Prostate gland (tissue), 2 donors: ENCODE measurements around the gene CHST5.

Experiments
- POLR2A ChIP-seq: fragments of 450-650 bp; IDR thresholded peaks from one replicate; pipeline ENCODE4 v1.6.1; 2016; ENCODE audit warnings: antibody characterized with exemption, mild to moderate bottlenecking
- TF ChIP-seq, protein P1 (sequence below), 4 experiments: fragments of 200-600 bp in 2 of 4; fragments of 450-650 bp in 2 of 4; sonication (generic) in 2 of 4; IDR thresholded peaks; 1 replicate in 3 of 4; 2 replicates in 1 of 4; pipeline ENCODE4 v1.5.1; 2016 to 2019; ENCODE audit warnings: antibody characterized with exemption in 4 of 4, mild to moderate bottlenecking in 2 of 4, moderate library complexity in 2 of 4

DNA sequence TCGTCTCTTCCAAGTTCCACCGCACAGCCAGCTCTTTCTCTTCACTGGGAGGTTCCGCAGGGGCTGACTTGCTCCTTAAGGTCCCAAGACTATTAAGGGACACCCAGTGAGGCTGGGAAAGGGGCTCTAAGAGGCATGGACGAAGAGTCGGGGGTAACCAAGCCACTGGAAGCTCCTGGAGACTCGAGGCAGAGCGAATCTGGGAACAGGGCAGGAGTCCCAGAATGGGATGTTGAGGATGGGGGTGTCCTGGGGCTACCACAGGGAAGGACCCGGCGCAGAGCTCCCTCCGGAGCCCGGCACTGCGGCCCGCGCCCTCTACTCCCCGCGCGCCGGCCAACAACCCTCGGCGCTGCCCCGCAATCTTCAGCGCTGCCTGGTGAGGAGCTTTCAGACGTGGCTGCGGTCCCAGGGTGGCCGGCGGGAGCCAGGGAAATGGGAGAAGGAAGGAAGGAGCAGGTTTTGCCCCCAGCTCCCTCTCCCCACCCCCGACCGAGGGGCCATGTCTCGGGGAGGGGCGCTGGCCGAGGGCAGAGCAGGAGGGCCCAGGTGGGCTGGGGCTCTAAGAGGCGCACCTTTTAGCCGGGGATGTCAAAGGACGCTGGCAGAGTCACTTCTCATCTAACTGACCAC lies 581 bp downstream of the CHST5 start:
- TF ChIP-seq POLR2A, result no peak
- TF ChIP-seq, protein P1, sequence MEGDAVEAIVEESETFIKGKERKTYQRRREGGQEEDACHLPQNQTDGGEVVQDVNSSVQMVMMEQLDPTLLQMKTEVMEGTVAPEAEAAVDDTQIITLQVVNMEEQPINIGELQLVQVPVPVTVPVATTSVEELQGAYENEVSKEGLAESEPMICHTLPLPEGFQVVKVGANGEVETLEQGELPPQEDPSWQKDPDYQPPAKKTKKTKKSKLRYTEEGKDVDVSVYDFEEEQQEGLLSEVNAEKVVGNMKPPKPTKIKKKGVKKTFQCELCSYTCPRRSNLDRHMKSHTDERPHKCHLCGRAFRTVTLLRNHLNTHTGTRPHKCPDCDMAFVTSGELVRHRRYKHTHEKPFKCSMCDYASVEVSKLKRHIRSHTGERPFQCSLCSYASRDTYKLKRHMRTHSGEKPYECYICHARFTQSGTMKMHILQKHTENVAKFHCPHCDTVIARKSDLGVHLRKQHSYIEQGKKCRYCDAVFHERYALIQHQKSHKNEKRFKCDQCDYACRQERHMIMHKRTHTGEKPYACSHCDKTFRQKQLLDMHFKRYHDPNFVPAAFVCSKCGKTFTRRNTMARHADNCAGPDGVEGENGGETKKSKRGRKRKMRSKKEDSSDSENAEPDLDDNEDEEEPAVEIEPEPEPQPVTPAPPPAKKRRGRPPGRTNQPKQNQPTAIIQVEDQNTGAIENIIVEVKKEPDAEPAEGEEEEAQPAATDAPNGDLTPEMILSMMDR (IDR thresholded peaks at IDR 0.05), result no peak
